Mucosa of rectum (tissue), 2 donors: ENCODE data around the gene SMAD2.
"Not testable (repeated sequence)": the region's sequence is repeated elsewhere in the genome, so short reads cannot be mapped to it uniquely, and the experiment has no call there.

ENCODE experiments used
- H3K27ac ChIP-seq, 2 donors: one replicate each; pipeline ENCODE4 v1.7.0; 2013; ENCODE audit warnings: inconsistent platforms in 2 of 2, low read depth in 2 of 2, low read length in 2 of 2
- H3K27me3 ChIP-seq, 2 donors: one replicate each; pipeline ENCODE4 v1.7.0; 2013; ENCODE audit warnings: low read length in 2 of 2; ENCODE audit not compliant: control insufficient read depth in 2 of 2, insufficient read depth in 2 of 2
- H3K36me3 ChIP-seq, 2 donors: one replicate each; pipeline ENCODE4 v1.7.0; 2013; ENCODE audit warnings: low read length in 2 of 2; ENCODE audit not compliant: control insufficient read depth in 2 of 2, insufficient read depth in 2 of 2
- H3K4me1 ChIP-seq, 2 donors: one replicate each; pipeline ENCODE4 v1.7.0; 2013; ENCODE audit warnings: low read length in 2 of 2, mild to moderate bottlenecking in 1 of 2; ENCODE audit not compliant: control insufficient read depth in 2 of 2, insufficient read depth in 2 of 2
- H3K4me3 ChIP-seq, 2 donors: one replicate each; pipeline ENCODE4 v1.7.0; 2013; ENCODE audit warnings: low read length in 2 of 2
- H3K9ac ChIP-seq, 2 donors: one replicate each; pipeline ENCODE4 v1.7.0; 2013; ENCODE audit warnings: low read length in 2 of 2, low read depth in 1 of 2, mild to moderate bottlenecking in 1 of 2
- H3K9me3 ChIP-seq, 2 donors: one replicate each; pipeline ENCODE4 v1.7.0; 2013; ENCODE audit warnings: low read length in 2 of 2; ENCODE audit not compliant: control insufficient read depth in 2 of 2
- donor health status: healthy.
- donor health status: Normal muscosa, but diverticular disease.

The SMAD2 gene

DNA sequence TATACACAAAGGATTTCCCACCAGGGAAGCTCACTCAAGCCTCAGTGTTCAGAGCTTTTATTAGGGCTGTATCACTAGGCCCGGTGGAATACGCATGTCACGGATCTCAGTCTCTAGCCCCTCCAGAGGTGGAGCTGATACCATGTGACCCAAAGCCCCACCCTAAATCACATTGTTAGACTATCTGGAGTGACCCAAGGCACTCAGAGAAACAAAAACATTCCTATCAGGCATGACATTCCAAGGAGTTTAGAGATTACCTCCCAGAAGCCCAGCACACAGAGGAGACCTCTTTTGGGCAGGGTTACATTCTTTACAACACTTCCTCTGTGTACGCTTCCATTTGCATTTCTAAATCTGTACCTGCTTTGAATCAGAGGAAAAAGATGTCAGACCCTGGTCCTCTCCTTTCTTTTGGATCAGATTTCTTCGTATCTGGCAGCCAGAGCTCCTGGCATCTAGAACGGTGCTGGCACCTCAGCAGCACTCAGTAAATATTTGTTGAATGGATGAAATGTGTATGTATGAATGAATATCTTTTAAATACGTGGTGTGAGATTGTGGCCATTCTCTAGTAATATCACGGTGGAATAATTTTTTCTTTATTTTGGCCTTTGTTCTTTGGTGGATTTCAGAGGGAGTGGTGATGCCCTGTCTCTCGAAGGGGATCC, 37.7 kb upstream of the SMAD2 start:
- Histone ChIP-seq H3K36me3 (no peaks in the 10 kb centered on the region), H3K4me3 (no peak overlapping the region), H3K27me3 (peaks cover 0 to under 1% of the 10 kb centered on the region in 2 donors), H3K27ac (no peak overlapping the region), H3K9me3 (no peaks in the 10 kb centered on the region), H3K4me1 (no peaks in the 10 kb centered on the region), H3K9ac (no peak overlapping the region)

DNA sequence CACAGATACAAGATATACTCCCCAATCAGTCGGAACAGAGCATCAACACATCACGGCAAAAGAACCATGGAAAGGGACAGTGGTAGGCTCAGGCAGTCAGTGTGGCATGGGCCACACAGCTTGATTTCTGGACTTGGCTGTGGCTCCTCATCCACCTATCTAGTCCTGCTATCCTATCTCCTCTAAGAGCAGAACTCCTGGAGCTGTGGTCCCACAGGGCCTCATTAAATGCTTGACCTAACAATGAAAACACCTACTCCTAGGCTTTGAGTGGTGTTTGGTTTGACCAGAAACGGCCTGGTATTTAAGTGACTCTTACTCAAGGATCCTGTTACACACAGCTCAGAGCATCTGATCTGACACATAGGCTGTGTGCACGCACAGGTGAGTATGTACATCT, 33.6 kb upstream of the SMAD2 start:
- H3K4me3 ChIP-seq, result no peak overlapping the region
- no peak overlapping the region for H3K9ac ChIP-seq
- no peaks in the 10 kb centered on the region for H3K27me3 ChIP-seq
- H3K4me1 ChIP-seq, result no peaks in the 10 kb centered on the region
- H3K27ac ChIP-seq, result no peak overlapping the region
- H3K36me3 ChIP-seq, result no peaks in the 10 kb centered on the region
- H3K9me3 ChIP-seq, result no peaks in the 10 kb centered on the region

DNA sequence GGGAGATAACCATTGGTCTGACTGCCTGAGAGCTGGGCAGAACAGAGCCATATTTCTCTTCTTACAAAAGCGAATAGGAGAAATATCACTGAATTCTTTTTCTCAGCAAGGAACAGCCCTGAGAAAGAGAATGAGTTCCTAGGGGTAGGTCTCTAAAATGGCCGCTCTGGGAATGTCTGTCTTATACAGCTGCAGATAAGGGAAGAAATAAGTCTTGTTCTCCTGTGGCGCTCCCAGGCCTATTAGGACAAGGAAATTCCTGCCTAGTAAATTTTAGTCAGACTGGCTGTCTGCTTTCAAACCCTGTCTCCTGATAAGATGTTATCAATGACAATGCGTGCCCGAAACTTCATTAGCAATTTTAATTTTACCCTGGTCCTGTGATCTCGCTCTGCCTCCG, 30.5 kb upstream of the SMAD2 start:
- H3K36me3 ChIP-seq, H3K27me3 ChIP-seq, H3K4me3 ChIP-seq, H3K4me1 ChIP-seq, H3K9me3 ChIP-seq, H3K27ac ChIP-seq, H3K9ac ChIP-seq: not testable (repeated sequence)

DNA sequence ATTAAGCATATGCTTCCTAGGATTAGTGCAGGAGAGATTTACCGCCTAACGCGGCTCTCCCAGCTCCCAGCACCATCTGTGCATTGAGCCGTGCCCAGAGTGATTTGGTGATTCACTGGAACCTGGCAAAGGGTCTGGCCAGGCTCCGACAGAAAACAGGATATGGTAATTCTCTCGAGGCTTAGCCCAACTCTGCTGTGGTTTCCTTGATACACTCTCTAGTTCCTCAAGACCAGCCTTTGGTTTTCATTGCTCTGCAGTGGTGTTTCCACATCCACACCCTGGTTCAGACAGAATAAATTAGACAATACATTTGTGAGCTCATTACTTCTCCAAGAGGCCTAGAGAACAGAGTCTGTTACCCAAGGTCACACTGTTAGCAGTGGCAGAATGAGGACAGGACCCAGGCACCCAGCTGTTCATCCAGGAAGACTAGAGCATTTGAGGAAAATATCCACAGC, 23.0 kb upstream of the SMAD2 start:
- no peak overlapping the region for H3K4me3 ChIP-seq
- H3K36me3 ChIP-seq, result no peaks in the 10 kb centered on the region
- H3K27ac ChIP-seq, result no peak overlapping the region
- no peaks in the 10 kb centered on the region for H3K9me3 ChIP-seq
- peaks cover 0 to 3% of the 10 kb centered on the region in 2 donors for H3K4me1 ChIP-seq
- H3K27me3 ChIP-seq, result no peaks in the 10 kb centered on the region
- no peak overlapping the region for H3K9ac ChIP-seq

DNA sequence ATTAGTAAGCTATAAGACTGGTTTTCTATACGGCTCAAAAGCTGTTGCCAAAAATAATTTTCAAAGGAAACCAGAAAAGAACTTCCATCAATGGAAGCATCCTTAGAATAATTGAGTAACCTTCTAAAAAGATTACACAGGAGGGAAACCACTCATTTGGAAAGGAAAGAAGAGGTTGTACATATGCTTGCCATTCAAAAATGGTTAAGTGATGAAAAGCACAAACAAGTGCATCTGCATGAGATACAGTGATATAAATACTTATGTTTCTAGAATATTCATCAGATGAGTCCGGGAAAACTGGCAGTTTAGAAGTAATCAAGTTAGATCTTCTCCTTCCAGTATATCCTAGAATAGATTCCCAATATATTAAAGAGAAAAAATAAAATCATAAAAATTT, 20.1 kb upstream of the SMAD2 start:
- peaks cover 0 to 3% of the 10 kb centered on the region in 2 donors for H3K4me1 ChIP-seq
- no peak overlapping the region for H3K27ac ChIP-seq
- no peaks in the 10 kb centered on the region for H3K9me3 ChIP-seq
- H3K9ac ChIP-seq, result no peak overlapping the region
- no peaks in the 10 kb centered on the region for H3K27me3 ChIP-seq
- no peak overlapping the region for H3K4me3 ChIP-seq
- H3K36me3 ChIP-seq, result no peaks in the 10 kb centered on the region

DNA sequence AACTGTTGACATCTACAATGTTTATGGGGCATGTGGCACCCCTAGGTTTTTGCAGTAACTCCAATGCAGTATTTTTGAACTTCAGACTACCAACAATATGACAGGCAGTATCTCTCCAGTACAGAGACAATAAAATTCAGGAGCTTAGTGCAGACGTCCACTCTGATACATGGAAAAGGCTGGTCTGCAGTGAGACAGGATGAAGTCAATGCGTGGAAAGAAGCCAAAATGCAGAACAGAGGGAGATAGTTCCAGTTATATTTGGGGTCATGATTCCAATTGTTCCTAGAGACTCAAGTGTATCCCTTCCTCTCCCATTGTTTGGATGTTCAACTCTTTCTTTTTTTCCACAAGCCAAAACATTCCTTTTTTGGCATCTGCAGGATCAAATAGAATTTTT, 18.7 kb upstream of the SMAD2 start:
- H3K9ac ChIP-seq, result no peak overlapping the region
- no peaks in the 10 kb centered on the region for H3K27me3 ChIP-seq
- H3K36me3 ChIP-seq, result no peaks in the 10 kb centered on the region
- H3K27ac ChIP-seq, result no peak overlapping the region
- H3K4me1 ChIP-seq, result peaks cover 0 to 3% of the 10 kb centered on the region in 2 donors
- no peak overlapping the region for H3K4me3 ChIP-seq
- no peaks in the 10 kb centered on the region for H3K9me3 ChIP-seq

DNA sequence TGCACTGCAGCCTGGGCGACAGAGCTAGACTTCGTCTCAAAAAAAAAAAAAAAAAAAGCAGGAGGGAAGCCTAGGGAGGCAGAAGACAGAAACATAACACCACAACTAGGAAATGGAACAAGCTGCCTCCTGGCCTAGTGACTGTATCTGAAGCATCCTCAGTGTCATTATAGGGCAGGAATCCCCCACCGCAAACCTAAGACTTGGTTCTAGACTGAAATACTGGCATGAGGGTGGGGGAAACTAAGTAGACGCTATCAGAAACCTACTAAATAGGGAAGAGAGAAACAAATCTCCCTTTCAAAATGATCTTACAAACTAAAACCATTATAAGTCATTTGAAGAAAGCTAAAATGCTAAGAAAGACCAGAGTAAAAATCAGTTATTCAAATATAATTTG, 16.4 kb upstream of the SMAD2 start:
- Histone ChIP-seq H3K4me3 (no peak overlapping the region), H3K4me1 (no peaks in the 10 kb centered on the region), H3K36me3 (no peaks in the 10 kb centered on the region), H3K27me3 (no peaks in the 10 kb centered on the region), H3K27ac (no peak overlapping the region), H3K9ac (no peak overlapping the region), H3K9me3 (no peaks in the 10 kb centered on the region)

DNA sequence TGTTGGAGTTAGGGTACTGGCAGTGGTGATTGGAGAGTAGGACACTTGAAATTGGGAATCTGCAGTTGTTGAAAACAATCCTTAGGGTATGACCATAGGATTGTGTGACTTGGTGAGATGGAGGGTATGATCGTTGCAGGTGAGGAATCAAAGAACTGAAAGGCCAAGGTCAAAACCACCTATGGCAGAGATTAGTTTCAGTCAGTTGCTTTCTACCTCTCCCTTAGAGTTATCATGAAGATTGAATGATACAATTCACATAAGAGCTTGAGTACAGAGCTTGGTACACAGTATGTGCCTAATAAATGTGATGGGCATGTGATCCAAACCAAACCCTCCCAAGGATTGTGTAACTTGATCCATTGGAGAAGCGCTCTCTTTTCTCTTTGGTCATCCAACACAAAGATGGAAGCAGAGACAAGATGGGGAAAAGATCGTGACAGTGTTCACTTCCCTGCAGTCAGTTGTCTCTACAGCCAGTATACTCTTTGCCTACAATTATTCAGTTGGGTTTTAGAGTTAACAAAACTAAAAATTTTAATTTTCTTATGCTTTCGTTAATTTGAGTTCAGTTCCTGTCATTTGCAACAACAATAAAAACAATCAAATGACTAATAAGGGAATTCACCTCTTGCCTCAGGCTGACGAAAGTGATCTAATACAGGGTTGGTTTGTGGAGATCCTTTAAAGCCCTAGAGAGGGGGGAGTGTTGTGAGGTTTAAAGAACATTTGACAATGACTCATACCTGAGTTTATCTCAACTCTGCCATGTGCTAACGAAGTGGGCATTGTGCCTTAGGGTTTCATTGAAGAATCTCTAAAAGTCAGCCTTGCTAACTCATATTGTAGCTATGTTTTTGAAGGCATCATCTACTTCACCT, 14.8 kb upstream of the SMAD2 start:
- H3K27ac ChIP-seq, result no peak overlapping the region

DNA sequence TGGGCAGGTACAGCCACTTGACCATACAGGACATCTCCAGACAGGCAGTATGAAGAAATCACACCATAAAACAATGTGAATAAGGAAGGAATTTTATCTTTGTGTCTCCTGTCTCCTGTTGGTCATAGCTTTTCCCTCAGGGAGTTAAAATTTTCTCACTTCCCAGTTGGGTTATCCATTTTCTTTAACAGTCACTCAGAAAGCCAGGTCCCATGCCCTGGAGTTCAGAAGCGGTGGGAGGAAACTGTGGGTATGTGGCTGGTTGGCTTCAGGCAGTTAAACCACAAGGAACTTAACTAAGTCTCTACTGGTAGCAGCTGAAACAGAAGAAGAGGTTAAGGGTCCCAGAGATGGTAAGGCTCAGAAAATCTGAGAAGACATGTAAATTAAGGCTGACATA, 6.5 kb upstream of the SMAD2 start:
- Histone ChIP-seq H3K9me3 (no peaks in the 10 kb centered on the region), H3K27ac (no peak overlapping the region), H3K27me3 (no peaks in the 10 kb centered on the region), H3K9ac (no peak overlapping the region), H3K36me3 (no peaks in the 10 kb centered on the region), H3K4me3 (no peak overlapping the region), H3K4me1 (peaks cover 0 to under 1% of the 10 kb centered on the region in 2 donors)

More for the DNA sequence above, 14.8 kb upstream of the SMAD2 start:
- Histone ChIP-seq H3K36me3 (no peaks in the 10 kb centered on the region), H3K4me1 (no peaks in the 10 kb centered on the region), H3K27me3 (no peaks in the 10 kb centered on the region), H3K4me3 (no peak overlapping the region), H3K9me3 (no peaks in the 10 kb centered on the region), H3K9ac (no peak overlapping the region)

DNA sequence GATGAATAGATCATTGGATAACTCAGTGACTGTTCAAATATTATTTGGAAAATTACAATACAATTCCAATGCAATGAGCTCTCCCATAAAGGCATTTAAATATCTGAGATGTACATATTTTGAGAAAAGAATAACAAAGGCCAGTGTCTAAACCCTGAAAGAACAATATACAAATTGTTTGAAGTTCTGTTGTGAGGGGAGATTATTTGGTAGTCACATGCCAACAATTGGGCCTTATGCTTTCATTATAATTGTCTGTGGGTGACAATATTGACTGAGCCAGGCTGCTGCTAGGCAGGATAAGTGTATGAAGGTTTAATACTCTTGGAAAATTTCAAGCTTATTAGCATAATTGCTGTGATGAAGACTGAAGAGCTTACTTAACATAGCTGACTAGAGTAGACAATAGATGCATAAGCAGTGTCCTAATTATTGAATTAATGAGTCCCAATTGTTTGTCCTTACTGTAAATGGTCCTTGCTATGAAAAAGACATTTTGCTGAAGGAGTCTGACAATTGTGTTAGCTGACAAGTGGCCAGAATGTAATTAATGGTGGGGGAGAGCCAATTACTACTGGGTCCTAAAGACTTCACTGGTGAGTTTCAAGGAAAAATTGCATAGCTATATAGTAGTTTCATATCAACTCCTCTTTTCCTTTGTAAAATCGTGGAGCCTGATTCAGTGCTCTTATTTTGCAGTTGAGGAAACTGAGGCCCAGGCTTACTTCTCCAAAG, 5.0 kb upstream of the SMAD2 start:
- H3K4me3 ChIP-seq, result no peak overlapping the region

More for the DNA sequence above, 5.0 kb upstream of the SMAD2 start:
- Histone ChIP-seq H3K4me1 (peaks cover 4% of the 10 kb centered on the region in 2 donors), H3K36me3 (no peaks in the 10 kb centered on the region), H3K9me3 (no peaks in the 10 kb centered on the region), H3K9ac (no peak overlapping the region), H3K27ac (no peak overlapping the region), H3K27me3 (no peaks in the 10 kb centered on the region)
